GM18951 (cell line): Measurements from ENCODE around the gene MAFB.

Source experiments
- POLR2A ChIP-seq: IDR thresholded peaks from 4 replicates; pipeline ENCODE4 v1.6.1; 2011; ENCODE audit warnings: mild to moderate bottlenecking; ENCODE audit not compliant: insufficient read length, insufficient read depth; ENCODE audit errors: extremely low read depth
- in situ Hi-C: fragments of 300-500 bp; cut with MboI; formaldehyde crosslinking; loops from one replicate; pipeline ENCODE4 v1.12.0; 2022; ENCODE audit warnings: low sequenced_read_pairs, mixed read lengths, inconsistent platforms; ENCODE audit not compliant: unreplicated experiment

MAFB gene

DNA sequence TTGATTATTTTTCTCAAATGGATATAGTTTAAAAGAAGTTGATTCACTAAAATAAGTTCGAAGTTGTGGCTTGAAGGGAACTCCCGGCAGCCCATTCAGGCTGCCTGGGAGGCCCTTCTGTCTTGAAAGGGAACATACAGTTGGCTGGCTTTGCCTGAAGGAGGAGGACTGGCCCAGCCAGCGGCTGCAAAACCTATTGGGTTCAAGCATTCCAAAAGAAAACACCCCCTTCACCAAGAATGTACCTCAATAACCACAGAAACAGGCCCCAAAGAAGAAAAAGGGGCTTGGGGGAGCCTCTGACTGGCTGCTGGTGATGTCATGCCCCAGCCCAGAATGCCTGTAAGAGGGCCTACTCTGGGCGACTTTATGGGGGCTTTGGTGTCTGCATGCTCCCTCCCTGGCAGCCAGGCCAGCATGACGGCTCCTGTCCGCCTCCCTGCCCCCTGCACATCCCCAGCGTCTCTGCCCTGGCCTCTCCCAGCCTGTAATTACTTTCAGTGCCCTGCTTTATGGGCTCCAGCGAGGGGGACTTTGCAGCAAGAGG, 36.5 kb downstream of the MAFB start:
- in situ Hi-C loops = no loop called here
- no peak for TF ChIP-seq POLR2A

DNA sequence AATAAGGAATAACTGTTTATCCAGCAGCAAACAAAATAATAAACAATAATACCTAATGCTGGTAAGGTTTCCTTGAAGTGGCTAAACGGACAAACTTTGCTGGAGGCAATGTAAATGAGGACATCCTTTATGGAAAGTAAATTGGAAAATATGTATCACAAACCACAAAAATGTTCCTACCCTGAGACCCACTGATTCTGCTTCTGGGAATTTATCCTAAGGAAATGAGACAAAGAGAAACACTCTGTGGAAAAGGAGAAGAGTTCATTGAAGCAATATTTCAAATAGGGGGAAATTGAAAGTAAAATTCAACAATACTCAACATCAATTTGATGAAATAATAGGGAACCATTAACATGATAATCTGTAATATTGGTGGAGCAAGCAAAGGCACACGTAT, 37.9 kb downstream of the MAFB start:
- no peak for TF ChIP-seq POLR2A
- in situ Hi-C loops = no loop called here

DNA sequence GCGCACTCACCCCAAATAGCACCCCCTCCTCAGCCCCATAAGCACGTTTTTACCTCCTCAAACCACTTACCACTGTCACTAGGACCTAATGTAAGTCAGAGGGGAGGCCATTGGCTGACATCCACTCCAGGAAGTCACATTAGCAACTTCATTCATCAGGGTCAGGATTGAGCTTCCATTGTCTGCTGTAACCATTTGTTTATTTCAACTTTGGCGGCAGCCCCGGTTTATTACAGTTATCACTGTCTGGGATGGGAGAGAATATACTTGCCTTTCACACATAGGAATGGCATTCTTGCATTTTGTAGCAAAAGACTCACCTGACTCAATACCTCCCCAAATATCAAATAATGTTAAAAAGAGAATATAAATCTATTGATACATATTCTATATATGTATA, 38.3 kb downstream of the MAFB start:
- in situ Hi-C loops = no loop called here
- TF ChIP-seq POLR2A = no peak

DNA sequence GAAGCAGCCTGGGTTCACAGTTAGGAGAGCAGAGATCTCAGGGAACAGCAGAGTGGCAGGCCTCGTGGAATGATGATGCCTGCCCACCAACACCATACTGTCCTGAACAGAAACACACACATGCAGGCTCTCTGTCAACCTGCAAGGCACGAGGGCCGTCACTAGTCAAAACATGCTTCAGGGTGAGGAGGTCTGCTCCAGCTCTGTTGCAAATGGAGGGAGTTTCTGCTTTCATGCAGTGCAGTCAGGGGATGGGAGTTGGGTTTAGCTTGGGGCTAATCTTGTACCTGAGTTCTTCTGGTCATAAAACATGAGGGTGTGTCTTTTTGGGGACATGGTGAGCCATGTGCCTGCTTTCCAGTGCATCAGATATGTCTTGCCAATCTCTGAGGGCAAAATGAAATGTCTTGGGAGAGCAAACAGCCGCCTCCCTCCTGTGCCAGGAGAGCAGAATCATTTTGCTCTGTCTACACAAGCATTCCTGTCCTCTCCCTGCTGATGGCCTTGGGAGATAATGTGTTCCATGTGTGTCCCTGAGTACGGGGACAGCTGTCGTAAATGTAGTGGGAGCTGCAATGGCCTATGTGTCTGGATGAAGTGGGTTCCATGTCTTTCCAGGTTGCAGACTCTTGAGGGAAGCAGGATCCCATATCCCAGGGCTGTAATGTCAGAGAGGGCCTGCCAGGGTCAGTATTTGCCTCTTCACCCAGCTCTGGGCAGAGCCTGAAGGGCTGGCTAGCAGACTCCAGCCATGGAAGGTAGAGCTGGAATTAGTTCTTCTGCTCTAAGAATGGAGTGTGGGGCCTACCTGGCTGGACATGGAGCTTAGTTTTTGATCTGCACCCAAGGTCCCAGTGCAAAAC, 40.6 kb downstream of the MAFB start:
- in situ Hi-C loops = no loop called here
- TF ChIP-seq POLR2A = no peak

DNA sequence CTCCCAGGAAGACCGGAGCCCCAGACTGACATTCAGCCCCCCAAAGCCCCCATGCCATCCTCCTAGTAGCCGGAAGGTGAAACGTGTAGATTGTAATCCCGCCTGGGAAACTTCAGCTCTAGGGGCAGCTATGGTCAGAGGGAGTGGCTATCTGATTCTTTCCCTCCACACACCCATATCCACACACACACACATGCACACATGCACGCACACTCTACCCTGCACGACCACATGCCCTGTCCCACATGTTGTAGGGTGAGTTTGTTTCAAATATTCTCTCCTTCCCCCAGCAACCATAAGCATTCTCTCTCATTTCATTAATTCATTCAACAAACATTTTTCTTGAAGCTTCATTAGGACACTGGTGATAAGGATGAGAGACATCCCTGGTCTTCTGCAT, 42.2 kb downstream of the MAFB start:
- in situ Hi-C loops = no loop called here
- no peak for TF ChIP-seq POLR2A

DNA sequence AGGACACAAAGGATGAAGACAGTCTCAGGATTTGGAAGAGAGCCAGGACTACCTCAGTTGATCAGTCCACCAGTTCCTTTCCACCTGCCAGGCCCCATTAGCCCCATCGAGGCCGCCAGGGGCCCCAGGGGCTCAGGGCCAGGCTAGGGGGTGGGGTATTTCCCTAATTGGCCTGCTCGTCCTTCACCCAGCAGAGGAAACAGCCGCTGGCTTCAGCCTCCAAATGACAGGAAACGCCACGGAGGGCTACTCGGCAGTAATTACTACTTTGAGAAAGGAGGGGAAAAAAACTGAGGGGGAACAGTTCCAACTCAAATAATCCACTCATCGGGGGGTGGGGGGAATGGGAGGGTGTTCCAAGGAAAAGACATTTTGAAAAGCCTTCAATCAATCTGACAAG, 42.7 kb downstream of the MAFB start:
- TF ChIP-seq POLR2A = no peak
- in situ Hi-C loops = no loop called here

DNA sequence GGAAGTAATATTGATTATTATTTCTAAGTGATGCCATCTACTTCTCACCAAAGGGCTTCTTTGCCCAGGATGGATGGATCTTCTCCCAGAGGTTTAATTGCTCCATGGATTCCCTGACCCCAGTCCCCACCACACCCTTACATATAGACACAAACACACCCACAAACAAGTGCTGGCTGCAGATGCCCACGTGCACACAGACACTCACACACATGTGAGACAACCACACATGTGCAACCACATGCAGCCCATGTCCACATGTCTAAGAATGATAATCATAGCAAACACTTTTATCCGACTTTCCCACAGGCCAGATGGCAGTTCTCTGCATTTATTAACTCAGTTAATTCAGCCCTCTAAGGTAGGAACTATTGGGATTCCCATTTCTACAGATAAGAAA, 44.2 kb downstream of the MAFB start:
- in situ Hi-C loops = loop anchor here (5.0 kb wide), 1 partner anchor 48 kb away; no protein-coding TSS in a partner anchor
- TF ChIP-seq POLR2A = no peak

DNA sequence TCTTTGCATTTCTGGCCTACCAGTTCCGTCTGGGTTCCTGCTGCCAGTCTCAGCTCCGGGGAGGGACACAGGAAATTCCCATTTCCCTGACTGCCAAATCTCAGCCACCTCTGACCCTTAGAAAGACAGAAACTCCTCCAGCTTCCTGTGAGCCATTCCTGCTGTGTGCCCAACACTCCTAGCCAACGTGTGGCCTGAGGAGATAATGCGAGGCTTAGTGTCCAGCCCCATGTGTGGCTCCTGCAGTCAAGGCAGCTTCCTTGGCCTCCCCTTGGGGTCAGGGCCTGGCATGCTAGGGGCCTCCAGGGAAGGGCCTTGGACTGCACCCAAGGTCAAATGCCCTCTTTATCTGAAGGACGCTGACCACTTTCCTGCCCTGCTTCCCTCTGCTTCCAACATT, 45.1 kb downstream of the MAFB start:
- in situ Hi-C loops = loop anchor here (5.0 kb wide), 1 partner anchor 47 kb away; no protein-coding TSS in a partner anchor
- TF ChIP-seq POLR2A = no peak

DNA sequence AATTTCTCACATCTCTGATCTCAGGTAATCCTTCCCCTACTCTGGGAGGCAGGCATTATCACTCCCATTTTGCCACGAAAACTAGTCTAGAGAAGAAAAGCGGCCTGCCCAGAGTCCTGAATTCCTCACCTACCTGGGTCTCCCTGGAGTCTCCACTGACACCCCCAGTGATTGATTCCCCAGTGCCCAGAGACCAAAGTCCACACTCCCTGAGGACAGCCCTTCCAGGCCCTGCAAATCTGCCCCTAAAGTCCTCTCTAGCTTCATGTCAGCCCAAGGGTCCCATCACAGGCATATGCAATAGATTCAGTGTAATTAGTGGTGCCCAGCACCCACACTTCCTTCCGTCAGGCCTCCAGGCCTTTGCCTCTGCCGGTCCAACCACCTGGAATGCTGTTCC, 47.2 kb downstream of the MAFB start:
- TF ChIP-seq POLR2A = no peak
- in situ Hi-C loops = loop anchor here (5.0 kb wide), 1 partner anchor 45 kb away; no protein-coding TSS in a partner anchor

DNA sequence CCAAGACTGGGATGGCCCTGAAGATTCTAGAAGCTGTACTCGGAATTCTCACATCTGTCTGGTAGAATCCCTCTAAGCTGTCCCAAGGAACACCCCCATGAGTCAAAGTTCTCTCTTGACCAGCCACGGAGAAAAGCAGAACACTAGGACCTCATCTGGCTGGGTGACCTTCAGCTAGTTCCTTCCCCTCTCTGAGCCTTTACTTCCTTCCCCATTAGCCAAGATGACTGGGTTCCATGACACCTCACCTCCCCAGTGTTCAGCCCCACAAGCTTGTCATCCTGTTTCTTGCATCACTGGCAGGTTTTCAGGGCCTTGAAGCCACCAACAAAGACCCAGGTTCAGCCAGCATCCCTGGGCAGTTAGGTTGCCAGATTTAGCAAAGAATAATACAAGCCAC, 47.8 kb downstream of the MAFB start:
- in situ Hi-C loops = loop anchor here (5.0 kb wide), 1 partner anchor 44 kb away; no protein-coding TSS in a partner anchor
- no peak for TF ChIP-seq POLR2A

DNA sequence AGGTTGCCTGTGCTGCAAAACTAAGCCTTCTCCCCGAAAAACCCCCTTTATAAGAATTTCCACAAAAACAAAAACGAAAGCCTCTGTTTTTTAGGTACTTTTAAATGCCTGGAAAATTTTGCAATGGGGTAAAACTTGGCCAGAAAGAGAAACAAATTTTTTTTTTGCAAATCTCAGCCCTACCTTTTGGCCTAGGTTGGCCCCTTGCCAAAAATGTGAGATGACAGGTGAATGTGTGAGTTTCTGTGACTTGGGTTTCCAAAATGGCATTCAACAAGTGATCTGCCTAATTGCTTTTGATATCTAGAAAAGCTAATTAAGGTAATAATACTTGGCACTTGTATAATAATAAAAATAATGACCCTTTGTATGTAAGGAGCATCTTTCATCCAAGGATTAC, 48.4 kb downstream of the MAFB start:
- in situ Hi-C loops = loop anchor here (5.0 kb wide), 1 partner anchor 43 kb away; no protein-coding TSS in a partner anchor
- TF ChIP-seq POLR2A = no peak

DNA sequence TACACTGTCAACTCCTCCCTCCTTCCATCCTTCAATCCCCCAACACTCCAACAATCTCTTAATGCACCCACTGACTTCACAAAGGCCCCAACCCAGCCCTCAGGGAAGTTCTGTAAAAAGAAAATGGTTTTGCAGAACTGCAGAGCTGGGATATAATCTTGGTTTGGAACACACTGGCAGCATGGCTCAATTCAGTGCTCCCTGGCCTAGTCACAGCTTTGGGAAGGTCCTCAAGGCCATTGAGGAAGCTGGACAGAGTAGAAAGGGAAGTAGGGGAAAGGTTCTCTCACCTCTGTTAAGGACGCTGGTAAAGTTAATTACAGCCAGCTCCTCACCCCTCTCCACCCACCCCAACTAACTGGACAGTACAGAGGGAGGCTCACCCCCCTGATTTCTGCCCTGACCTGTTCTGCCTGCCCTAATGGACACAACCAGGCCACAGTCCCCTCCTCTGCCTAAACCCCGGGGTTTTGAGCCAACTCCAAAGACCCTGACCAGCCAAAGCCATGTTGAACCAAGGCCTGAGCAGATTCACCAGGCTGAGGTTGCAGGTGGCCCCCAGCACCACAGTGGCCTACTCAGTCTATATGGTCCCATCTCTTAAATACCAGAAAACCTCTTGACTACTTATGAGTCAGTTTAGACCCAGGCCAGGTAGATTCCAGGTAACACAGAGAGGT, 49.2 kb downstream of the MAFB start:
- TF ChIP-seq POLR2A = no peak
- in situ Hi-C loops = loop anchor here (5.0 kb wide), 1 partner anchor 43 kb away; no protein-coding TSS in a partner anchor

DNA sequence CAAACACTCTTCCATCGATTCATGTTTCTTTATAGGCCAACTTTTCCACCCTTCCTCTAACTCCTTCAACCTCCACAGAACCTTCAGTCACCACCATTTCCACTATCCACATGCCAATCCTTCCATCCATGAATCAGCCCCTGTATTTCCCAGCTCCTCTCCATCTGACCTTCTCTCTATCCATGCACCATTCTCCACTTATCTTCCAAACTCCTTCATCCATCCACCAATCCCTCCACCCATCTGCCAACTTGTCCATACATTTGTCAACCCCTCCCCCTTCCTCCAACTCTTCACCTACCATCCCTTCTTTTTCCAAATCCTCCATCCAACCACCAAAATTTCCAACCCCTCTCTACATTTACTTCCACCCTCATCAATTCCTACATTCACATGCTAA, 49.9 kb downstream of the MAFB start:
- in situ Hi-C loops = no loop called here
- no peak for TF ChIP-seq POLR2A

DNA sequence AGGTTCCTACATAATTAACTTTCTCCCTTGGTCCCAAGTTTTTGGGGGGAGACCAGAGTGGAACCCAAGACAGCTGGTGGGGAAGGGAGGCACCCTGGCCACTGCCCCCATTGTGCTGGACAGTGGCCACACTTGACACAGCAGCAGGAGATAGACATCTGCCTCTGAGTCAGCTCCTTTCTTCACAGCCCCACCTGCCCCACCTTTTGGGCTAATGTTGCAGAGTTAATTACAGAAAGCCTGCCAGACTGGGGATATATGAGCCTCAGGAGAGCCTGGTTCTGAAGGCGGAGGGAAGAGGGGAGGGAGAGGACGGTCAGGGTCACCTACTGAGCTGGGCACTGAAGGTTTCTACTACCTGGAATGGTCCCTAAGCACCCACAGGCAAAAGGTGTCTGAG, 50.6 kb downstream of the MAFB start:
- TF ChIP-seq POLR2A = no peak
- in situ Hi-C loops = no loop called here

DNA sequence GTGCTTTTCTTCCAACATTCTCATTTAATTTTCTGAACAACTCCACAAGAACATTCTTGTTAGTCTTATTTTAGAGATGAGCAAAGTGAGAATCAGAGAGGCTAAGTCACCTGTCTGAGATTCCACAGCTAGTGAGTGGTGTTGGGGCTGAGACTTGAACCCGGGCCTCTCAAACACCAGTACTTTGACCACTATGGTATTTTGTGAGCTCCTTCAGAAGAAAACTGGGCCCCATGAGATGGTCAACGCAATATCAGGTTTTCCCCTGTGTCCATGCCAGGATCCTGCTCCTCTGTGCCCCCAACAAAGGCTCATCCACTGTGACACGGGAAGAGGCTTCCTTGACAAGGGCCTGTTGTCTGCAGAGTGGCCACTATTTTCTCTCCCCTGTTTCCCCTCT, 51.9 kb downstream of the MAFB start:
- TF ChIP-seq POLR2A = no peak
- in situ Hi-C loops = no loop called here
